ENCODE data around the gene GLO1. TPM values are rescaled to one million over a fixed set of nuclear protein-coding genes. Genes with fewer than 3 reads are reported as not detected.

The GLO1 gene
- polyA plus RNA-seq, 3 donors: 11.4 to 68.6 (median 62.6) TPM

GRCh38 chr6:38730140-38730862, 27.4 kb upstream of the GLO1 start:
- Mint-ChIP-seq H3K9me3 (peaks cover 0 to 12% (median 2%) of the 10 kb centered on the region in 7 donors), H3K36me3 (no peaks in the 10 kb centered on the region), H3K27ac (no peak overlapping the region), H3K27me3 (ENCODE audit: low read depth in 3 of 3) (peaks cover 0 to 7% (median 4%) of the 10 kb centered on the region in 3 donors), H3K4me3 (no peak overlapping the region), H3K4me1 (no peaks in the 10 kb centered on the region)
- Histone ChIP-seq H2AFZ (ENCODE audit: insufficient read depth, low read depth, low read length, poor library complexity, severe bottlenecking) (no peak overlapping the region), H3K27ac (ENCODE audit: low read depth in 1 of 2, low read length in 2 of 2) (no peak overlapping the region), H3K9me3 (replicated peaks in 1 of 2; ENCODE audit: control insufficient read depth in 1 of 2, insufficient read depth in 1 of 2, low read length in 2 of 2) (no peaks in the 10 kb centered on the region), H3K4me3 (replicated peaks in 1 of 3; ENCODE audit: low read depth in 2 of 3, low read length in 3 of 3) (no peak overlapping the region), H3K9ac (ENCODE audit: insufficient read depth, low read length, poor library complexity, severe bottlenecking) (no peak overlapping the region), H3K36me3 (replicated peaks in 1 of 2; ENCODE audit: control insufficient read depth in 1 of 2, insufficient read depth in 2 of 2, low read length in 2 of 2) (no peaks in the 10 kb centered on the region), H3K4me1 (ENCODE audit: control insufficient read depth in 1 of 2, insufficient read depth in 2 of 2, low read length in 2 of 2) (no peaks in the 10 kb centered on the region), H4K20me1 (ENCODE audit: insufficient read depth, low read length) (no peaks in the 10 kb centered on the region), H3K4me2 (replicated peaks; ENCODE audit: extremely low read depth, low read length, poor library complexity, severe bottlenecking) (no peak overlapping the region), H3K79me2 (ENCODE audit: insufficient read depth, low read length) (no peaks in the 10 kb centered on the region), H3K27me3 (ENCODE audit: control insufficient read depth in 2 of 2, insufficient read depth in 2 of 2, low read length in 2 of 2) (no peaks in the 10 kb centered on the region)
- no peak for TF ChIP-seq CTCF (IDR thresholded peaks at IDR 0.05)
- intact Hi-C loops (cut with micrococcal nuclease): no loop called here
- DNase-seq: no peak
- 84% methylated on average over 2 of the region's 4 CpGs for WGBS (ENCODE audit: insufficient coverage)

GRCh38 chr6:38728203-38728602, 25.3 kb upstream of the GLO1 start:
- no peak for TF ChIP-seq CTCF (IDR thresholded peaks at IDR 0.05)
- Mint-ChIP-seq H3K4me3 (no peak overlapping the region), H3K4me1 (no peaks in the 10 kb centered on the region), H3K36me3 (no peaks in the 10 kb centered on the region), H3K9me3 (peaks cover 0 to 3% (median under 1%) of the 10 kb centered on the region in 7 donors), H3K27ac (no peak overlapping the region), H3K27me3 (ENCODE audit: low read depth in 3 of 3) (peaks cover 0 to 4% (median 2%) of the 10 kb centered on the region in 3 donors)
- DNase-seq: no peak
- Histone ChIP-seq H3K27me3 (ENCODE audit: control insufficient read depth in 2 of 2, insufficient read depth in 2 of 2, low read length in 2 of 2) (no peaks in the 10 kb centered on the region), H4K20me1 (ENCODE audit: insufficient read depth, low read length) (no peaks in the 10 kb centered on the region), H3K4me1 (ENCODE audit: control insufficient read depth in 1 of 2, insufficient read depth in 2 of 2, low read length in 2 of 2) (no peaks in the 10 kb centered on the region), H3K4me3 (replicated peaks in 1 of 3; ENCODE audit: low read depth in 2 of 3, low read length in 3 of 3) (no peak overlapping the region), H3K9ac (ENCODE audit: insufficient read depth, low read length, poor library complexity, severe bottlenecking) (no peak overlapping the region), H2AFZ (ENCODE audit: insufficient read depth, low read depth, low read length, poor library complexity, severe bottlenecking) (no peak overlapping the region), H3K4me2 (replicated peaks; ENCODE audit: extremely low read depth, low read length, poor library complexity, severe bottlenecking) (no peak overlapping the region), H3K27ac (ENCODE audit: low read depth in 1 of 2, low read length in 2 of 2) (no peak overlapping the region), H3K79me2 (ENCODE audit: insufficient read depth, low read length) (no peaks in the 10 kb centered on the region), H3K9me3 (replicated peaks in 1 of 2; ENCODE audit: control insufficient read depth in 1 of 2, insufficient read depth in 1 of 2, low read length in 2 of 2) (no peaks in the 10 kb centered on the region), H3K36me3 (replicated peaks in 1 of 2; ENCODE audit: control insufficient read depth in 1 of 2, insufficient read depth in 2 of 2, low read length in 2 of 2) (no peaks in the 10 kb centered on the region)
- intact Hi-C loops (cut with micrococcal nuclease): no loop called here
- WGBS (ENCODE audit: insufficient coverage): no CpG with 5 or more reads among the region's 1 CpG

All from CD14-positive monocyte (primary cell).